Measurements from ENCODE around the gene AKR1C3. TPM values are rescaled to one million over a fixed set of nuclear protein-coding genes. Genes with fewer than 3 reads are reported as not detected.
A peak's percentile ranks its signal among the peaks of the same experiment; 100 is the strongest.
"Not testable (repeated sequence)": the region's sequence is repeated elsewhere in the genome, so short reads cannot be mapped to it uniquely, and the experiment has no call there.

Gene AKR1C3
- total RNA-seq: 1 to 10 TPM; 1.9 to 2.0 TPM
- 6.8 TPM for polyA plus RNA-seq (2013, experiment 1 of 2)
- polyA plus RNA-seq (2013, experiment 2 of 2): 9.6 TPM
- 0 to 20.0 (median 3.0) reads per million in 172 experiments for total RNA-seq

GRCh38 chr10:5094265-5095205 is at the start of gene AKR1C3:
TSS of gene AKR1C3 (plus strand) at chr10:5094414. CDS start at chr10:5094445, 31 bp downstream.
- ChIA-PET POLR2A (no interaction called here), CTCF (interaction anchor here (0.7 to 1.7 kb wide), 4 partner anchors 12 to 289 kb away, joined by 3 to 5 read pairs (median 4); no protein-coding TSS in a partner anchor)
- Histone ChIP-seq H3K27ac (ENCODE audit: low read depth in 1 of 2, low read length in 2 of 2) (no peak within 1 kb of the TSS), H3K4me3 (ENCODE audit: low read length) (peak within 1 kb of the TSS; percentile 66), H3K27me3 (ENCODE audit: control insufficient read depth in 1 of 2, insufficient read depth in 2 of 2, low read length in 2 of 2) (peaks cover 0 to 4% of the 10 kb centered on the region in 2 experiments), H3K4me1 (ENCODE audit: insufficient read depth, low read length) (no peaks in the 10 kb centered on the region), H3K9me3 (ENCODE audit: control insufficient read depth in 1 of 2, insufficient read depth in 1 of 2, low read length in 2 of 2) (no peaks in the 10 kb centered on the region), H3K36me3 (ENCODE audit: insufficient read depth, low read length) (no peaks in the 10 kb centered on the region)
- peaks cover 8% of the 10 kb centered on the region for H3K27me3 Mint-ChIP-seq
- TF ChIP-seq, protein P1, sequence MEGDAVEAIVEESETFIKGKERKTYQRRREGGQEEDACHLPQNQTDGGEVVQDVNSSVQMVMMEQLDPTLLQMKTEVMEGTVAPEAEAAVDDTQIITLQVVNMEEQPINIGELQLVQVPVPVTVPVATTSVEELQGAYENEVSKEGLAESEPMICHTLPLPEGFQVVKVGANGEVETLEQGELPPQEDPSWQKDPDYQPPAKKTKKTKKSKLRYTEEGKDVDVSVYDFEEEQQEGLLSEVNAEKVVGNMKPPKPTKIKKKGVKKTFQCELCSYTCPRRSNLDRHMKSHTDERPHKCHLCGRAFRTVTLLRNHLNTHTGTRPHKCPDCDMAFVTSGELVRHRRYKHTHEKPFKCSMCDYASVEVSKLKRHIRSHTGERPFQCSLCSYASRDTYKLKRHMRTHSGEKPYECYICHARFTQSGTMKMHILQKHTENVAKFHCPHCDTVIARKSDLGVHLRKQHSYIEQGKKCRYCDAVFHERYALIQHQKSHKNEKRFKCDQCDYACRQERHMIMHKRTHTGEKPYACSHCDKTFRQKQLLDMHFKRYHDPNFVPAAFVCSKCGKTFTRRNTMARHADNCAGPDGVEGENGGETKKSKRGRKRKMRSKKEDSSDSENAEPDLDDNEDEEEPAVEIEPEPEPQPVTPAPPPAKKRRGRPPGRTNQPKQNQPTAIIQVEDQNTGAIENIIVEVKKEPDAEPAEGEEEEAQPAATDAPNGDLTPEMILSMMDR (IDR thresholded peaks at IDR 0.05): peak; percentile 65
- ATAC-seq (ENCODE audit: poor library complexity) (peak; percentile 83), DNase-seq (peak in 5 of 14 experiments; percentile 2 to 69 (median 56))
- H3K9me3 Mint-ChIP-seq: no peaks in the 10 kb centered on the region
- no peaks in the 10 kb centered on the region for H3K36me3 Mint-ChIP-seq (ENCODE audit: low read depth)
- H3K4me3 Mint-ChIP-seq: peak within 1 kb of the TSS; percentile 86
- H3K4me1 Mint-ChIP-seq (ENCODE audit: low read depth): peaks cover 8% of the 10 kb centered on the region
- intact Hi-C loops (cut with DNase I, micrococcal nuclease): loop anchor here (1.0 to 10.0 kb wide), 5 partner anchors 183 to 279 kb away; no protein-coding TSS in a partner anchor
- peak within 1 kb of the TSS; percentile 57 for H3K27ac Mint-ChIP-seq

- H3K4me1 Mint-ChIP-seq (ENCODE audit: low read depth): no peaks in the 10 kb centered on the region
- intact Hi-C loops (cut with DNase I, micrococcal nuclease): no loop called here
- H3K4me3 Mint-ChIP-seq: no peak overlapping the region
- ChIA-PET CTCF (no interaction called here), POLR2A (no interaction called here)
- DNase-seq (no peak), ATAC-seq (ENCODE audit: poor library complexity) (no peak)
- no peaks in the 10 kb centered on the region for H3K27me3 Mint-ChIP-seq
- no peaks in the 10 kb centered on the region for H3K9me3 ChIP-seq (ENCODE audit: control insufficient read depth in 1 of 2, insufficient read depth in 1 of 2, low read length in 2 of 2)
- no peak overlapping the region for H3K4me3 ChIP-seq (ENCODE audit: low read length)
- no peaks in the 10 kb centered on the region for H3K36me3 Mint-ChIP-seq (ENCODE audit: low read depth)
- no peaks in the 10 kb centered on the region for H3K4me1 ChIP-seq (ENCODE audit: insufficient read depth, low read length)
- TF ChIP-seq, protein P1 (IDR thresholded peaks at IDR 0.05): no peak
- no peak overlapping the region for H3K27ac Mint-ChIP-seq
- no peaks in the 10 kb centered on the region for H3K9me3 Mint-ChIP-seq
- H3K36me3 ChIP-seq (ENCODE audit: insufficient read depth, low read length): no peaks in the 10 kb centered on the region
- H3K27me3 ChIP-seq (ENCODE audit: control insufficient read depth in 1 of 2, insufficient read depth in 2 of 2, low read length in 2 of 2): no peaks in the 10 kb centered on the region
- no peak overlapping the region for H3K27ac ChIP-seq (ENCODE audit: low read depth in 1 of 2, low read length in 2 of 2)
These were observed 49.1 kb upstream of the AKR1C3 start for GRCh38 chr10:5045095-5045494.

GRCh38 chr10:5046410-5046809 is 47.8 kb upstream of the AKR1C3 start:
- Histone ChIP-seq H3K27me3 (ENCODE audit: control insufficient read depth in 1 of 2, insufficient read depth in 2 of 2, low read length in 2 of 2) (no peaks in the 10 kb centered on the region), H3K4me3 (ENCODE audit: low read length) (no peak overlapping the region), H3K9me3 (ENCODE audit: control insufficient read depth in 1 of 2, insufficient read depth in 1 of 2, low read length in 2 of 2) (no peaks in the 10 kb centered on the region), H3K27ac (ENCODE audit: low read depth in 1 of 2, low read length in 2 of 2) (no peak overlapping the region), H3K36me3 (ENCODE audit: insufficient read depth, low read length) (no peaks in the 10 kb centered on the region), H3K4me1 (ENCODE audit: insufficient read depth, low read length) (no peaks in the 10 kb centered on the region)
- ATAC-seq (ENCODE audit: poor library complexity) (no peak), DNase-seq (no peak)
- no peak overlapping the region for H3K4me3 Mint-ChIP-seq
- no peaks in the 10 kb centered on the region for H3K36me3 Mint-ChIP-seq (ENCODE audit: low read depth)
- H3K27ac Mint-ChIP-seq: no peak overlapping the region
- TF ChIP-seq, protein P1 (IDR thresholded peaks at IDR 0.05): no peak
- no peaks in the 10 kb centered on the region for H3K9me3 Mint-ChIP-seq
- no peaks in the 10 kb centered on the region for H3K4me1 Mint-ChIP-seq (ENCODE audit: low read depth)
- intact Hi-C loops (cut with DNase I, micrococcal nuclease): no loop called here
- CTCF ChIA-PET: no interaction called here
- POLR2A ChIA-PET: no interaction called here
- no peaks in the 10 kb centered on the region for H3K27me3 Mint-ChIP-seq

DNA sequence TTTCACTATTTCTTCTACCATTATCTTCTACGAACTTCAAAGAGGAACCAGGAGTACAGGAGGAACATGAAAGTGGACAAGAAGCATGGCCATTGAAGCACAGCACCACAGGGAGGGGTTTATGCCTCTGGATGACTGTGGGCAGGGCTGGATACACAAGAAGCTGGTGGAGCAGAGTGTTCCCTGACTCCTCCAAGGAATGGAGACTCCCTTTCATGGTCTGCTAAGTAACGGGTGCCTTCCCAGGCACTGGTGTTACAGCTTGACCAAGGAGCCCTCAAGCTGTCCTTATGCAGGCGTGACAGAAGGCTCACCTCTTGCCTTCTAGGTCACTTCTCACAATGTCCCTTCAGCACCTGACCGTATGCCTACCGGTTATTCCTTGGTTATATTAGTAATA is 47.2 kb upstream of the AKR1C3 start:
- H3K27ac Mint-ChIP-seq; H3K4me3 Mint-ChIP-seq; ATAC-seq (ENCODE audit: poor library complexity); POLR2A ChIA-PET; H3K27me3 Mint-ChIP-seq; H3K4me1 ChIP-seq (ENCODE audit: insufficient read depth, low read length); H3K4me3 ChIP-seq (ENCODE audit: low read length); H3K9me3 ChIP-seq (ENCODE audit: control insufficient read depth in 1 of 2, insufficient read depth in 1 of 2, low read length in 2 of 2); H3K4me1 Mint-ChIP-seq (ENCODE audit: low read depth); intact Hi-C loops (cut with DNase I, micrococcal nuclease); H3K27ac ChIP-seq (ENCODE audit: low read depth in 1 of 2, low read length in 2 of 2); DNase-seq; H3K36me3 Mint-ChIP-seq (ENCODE audit: low read depth); H3K9me3 Mint-ChIP-seq; H3K27me3 ChIP-seq (ENCODE audit: control insufficient read depth in 1 of 2, insufficient read depth in 2 of 2, low read length in 2 of 2); H3K36me3 ChIP-seq (ENCODE audit: insufficient read depth, low read length); CTCF ChIA-PET: not testable (repeated sequence)

All from CD4-positive, alpha-beta T cell (primary cell).